Measurements from ENCODE around the gene AWAT2.

The AWAT2 gene, protein sequence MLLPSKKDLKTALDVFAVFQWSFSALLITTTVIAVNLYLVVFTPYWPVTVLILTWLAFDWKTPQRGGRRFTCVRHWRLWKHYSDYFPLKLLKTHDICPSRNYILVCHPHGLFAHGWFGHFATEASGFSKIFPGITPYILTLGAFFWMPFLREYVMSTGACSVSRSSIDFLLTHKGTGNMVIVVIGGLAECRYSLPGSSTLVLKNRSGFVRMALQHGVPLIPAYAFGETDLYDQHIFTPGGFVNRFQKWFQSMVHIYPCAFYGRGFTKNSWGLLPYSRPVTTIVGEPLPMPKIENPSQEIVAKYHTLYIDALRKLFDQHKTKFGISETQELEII

GRCh38 chrX:70049925-70050324 lies at the start of gene AWAT2:
Gene AWAT2, minus strand, starts transcription at chrX:70049938. Its CDS starts 6 bp downstream, at chrX:70049932.
- DNase-seq = no peak

- no peak for DNase-seq
Measured at GRCh38 chrX:70096052-70096451, 46.3 kb upstream of the AWAT2 start.

DNA sequence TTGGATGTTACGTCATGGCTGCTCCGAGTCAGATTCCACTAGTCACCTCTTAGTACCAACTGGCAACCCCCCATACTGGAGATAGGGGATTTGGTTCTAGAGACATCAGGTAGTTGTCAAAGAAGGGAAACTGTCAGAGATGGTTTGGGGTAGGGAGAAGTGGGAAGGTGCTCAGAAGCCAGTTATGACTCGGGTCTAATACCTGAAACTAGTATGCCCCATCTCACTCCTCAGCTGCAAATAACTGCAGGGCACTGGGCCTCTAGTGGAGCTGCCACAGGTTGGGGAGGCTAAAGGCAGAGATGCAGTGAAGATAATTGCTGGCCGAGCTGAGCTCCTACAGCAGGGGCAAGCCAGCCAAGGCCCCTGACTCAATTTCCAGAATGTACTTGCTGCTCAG lies 42.5 kb upstream of the AWAT2 start:
- DNase-seq = no peak

- no peak for DNase-seq
Measured at GRCh38 chrX:70089604-70090297, 40.0 kb upstream of the AWAT2 start.

GRCh38 chrX:70088751-70089150 lies 39.0 kb upstream of the AWAT2 start:
- no peak for DNase-seq

DNA sequence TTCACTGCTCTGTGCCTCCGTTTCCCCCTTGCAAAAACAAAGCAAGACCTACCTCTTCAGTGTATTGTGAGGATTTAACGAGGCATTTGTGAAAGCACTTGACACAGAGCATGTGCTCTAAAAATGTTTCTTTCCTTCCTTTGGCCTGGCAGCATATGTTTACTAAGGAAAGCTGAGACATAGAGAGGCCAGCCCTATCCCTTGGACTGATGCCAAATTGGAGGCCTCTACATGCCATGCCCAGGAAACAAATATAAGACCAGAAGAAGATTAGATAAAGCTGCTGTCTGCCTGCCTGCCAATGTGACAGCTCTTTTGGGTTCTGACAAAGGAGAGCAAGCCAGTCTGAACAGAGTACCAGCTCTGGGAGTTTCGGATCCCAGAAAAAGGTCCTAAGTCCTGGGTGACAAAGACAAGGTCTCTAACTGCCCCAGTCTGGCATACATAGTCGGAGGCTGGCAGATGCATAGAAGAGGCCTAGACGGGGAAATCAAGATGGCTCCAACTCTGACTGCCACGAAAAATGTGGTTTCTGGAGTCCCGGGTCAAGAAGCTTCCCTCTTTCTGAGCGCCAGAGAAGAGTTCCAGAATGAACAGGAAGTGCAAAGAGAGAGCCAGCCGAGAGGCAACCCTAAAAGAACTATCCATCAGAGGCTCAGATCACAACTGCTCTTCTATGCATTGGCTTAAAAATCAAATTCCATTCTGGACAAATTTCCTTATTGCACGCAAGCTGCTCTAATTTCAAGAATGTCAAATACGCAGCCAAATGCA lies 38.3 kb upstream of the AWAT2 start:
- DNase-seq = no peak

DNA sequence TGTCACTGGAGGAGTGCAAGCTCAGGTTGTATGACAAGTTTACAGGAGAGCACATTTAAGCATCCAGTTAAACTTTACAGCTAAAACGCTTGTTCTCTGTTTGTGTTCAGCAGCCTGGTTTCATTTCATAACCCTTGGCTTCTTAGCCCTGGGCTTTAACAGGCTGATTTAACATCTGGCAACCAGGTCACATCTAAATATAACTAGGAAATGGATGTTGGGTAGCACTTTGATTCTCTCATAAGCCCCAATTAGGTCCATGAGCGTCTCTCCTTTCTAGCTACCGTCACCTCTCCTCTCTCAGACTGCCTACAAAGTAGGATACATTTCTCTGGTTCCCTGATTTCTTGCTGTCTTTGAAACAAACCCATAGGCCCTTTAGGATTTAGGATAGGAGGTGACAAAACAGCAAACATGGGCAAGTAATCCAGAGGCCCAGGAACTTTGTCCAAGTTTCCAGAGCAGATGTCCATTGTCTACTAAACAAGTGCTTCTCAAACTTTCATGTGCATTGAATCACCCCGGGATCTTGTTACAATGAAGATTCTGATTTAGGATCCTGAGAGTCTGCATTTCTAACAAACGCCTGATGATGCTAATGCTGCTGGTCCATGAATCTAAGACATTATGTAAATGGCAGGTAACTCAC lies 35.0 kb upstream of the AWAT2 start:
- DNase-seq = no peak

DNA sequence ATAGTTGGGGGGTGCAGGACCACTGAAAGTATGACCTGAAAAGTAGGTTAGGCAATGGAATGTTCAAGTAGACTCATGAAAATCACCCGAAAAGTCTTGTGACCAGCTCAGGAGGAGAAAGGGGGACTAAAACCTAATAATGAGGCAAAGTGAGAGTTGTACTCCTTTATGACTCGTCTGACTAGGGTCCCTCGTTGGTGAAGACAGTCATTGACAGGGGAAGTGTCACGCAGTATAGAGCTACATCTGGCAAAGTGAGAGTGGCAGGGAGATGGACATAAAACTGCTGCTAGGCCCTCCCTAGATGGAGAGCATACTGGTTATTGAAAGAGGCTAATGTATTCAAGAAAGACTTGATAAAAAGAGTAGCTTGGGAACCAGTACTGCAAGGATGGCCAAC lies 33.0 kb upstream of the AWAT2 start:
- no peak for DNase-seq

DNA sequence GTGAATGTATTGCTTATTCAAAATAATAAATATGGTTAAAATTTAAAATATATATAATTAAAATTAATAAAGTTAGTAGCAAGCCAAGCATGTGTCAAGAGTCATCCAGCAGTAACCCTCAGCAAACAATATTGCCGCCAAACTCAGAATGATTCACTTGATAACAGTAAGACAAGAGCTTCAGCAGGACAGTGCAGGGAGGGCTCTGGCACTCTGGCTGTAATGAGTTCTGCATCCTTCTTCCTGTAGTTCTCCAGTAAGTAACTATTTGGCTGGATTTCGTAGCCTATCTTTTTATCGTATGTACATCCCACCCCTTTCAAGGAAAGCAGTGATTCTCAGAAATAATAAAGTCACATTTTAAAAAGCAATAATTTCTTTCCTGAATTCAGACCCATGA lies 30.1 kb upstream of the AWAT2 start:
- DNase-seq = no peak

DNA sequence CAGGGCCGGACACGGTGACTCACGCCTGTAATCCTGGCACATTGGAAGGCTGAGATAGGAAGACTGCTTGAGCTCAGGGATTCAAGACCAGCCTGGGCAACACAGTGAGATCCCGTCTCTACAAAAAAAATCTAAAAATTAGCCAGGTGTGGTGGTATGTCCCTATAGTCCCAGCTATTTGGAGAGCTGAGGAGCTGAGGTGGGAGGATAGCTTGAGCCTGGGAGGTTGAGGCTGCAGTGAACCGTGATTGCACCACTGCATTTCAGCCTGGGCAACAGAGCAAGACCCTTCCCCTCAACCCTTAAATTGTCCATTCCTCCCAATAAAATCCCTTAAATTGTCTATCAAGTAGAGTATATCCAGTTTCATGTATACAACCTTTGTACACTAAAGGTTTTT lies 29.6 kb upstream of the AWAT2 start:
- DNase-seq = no peak

DNA sequence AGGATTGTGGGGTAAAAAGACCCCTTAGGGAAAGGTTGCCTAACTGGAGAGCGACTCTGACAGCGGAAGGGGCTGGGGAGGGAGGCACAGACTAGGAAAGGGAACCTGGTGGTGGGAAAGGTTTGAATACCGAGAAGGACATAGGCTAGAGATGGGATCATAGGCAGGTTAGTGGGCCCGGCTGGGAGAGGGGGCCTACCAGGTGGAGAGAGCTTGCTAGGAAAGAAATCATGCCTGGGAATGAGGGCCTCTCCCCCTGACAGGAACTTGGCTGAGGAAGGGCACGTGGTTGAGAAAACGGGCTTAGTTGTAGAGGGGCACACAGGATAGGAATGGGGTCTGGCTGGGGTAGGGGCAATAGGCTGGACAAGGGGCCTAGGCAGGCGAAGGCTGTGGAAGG lies 16.9 kb upstream of the AWAT2 start:
- no peak for DNase-seq

DNA sequence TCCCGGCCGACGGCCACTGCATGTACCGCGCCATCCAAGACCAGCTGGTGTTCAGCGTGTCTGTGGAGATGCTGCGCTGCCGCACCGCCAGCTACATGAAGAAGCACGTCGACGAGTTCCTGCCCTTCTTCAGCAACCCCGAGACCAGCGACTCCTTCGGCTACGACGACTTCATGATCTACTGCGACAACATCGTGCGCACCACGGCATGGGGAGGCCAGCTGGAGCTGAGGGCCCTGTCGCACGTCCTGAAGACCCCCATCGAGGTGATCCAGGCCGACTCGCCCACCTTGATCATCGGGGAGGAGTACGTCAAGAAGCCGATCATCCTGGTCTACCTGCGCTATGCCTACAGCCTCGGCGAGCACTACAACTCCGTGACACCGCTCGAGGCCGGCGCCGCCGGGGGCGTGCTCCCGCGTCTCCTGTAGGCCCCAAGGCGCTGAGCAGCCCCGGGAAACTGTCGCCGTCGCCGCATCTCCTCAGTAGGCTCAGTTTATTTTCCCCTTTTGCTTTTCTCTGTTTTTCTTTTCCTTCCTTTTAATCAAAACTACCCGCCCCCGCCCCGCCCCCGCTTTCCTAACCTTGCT lies 13.3 kb upstream of the AWAT2 start:
- no peak for DNase-seq

- no peak for DNase-seq
Measured at GRCh38 chrX:70062076-70062475, 12.3 kb upstream of the AWAT2 start, which contains the start of gene OTUD6A. Gene OTUD6A, plus strand, starts transcription at chrX:70062457. Its CDS starts 68 bp downstream, at chrX:70062525.

DNA sequence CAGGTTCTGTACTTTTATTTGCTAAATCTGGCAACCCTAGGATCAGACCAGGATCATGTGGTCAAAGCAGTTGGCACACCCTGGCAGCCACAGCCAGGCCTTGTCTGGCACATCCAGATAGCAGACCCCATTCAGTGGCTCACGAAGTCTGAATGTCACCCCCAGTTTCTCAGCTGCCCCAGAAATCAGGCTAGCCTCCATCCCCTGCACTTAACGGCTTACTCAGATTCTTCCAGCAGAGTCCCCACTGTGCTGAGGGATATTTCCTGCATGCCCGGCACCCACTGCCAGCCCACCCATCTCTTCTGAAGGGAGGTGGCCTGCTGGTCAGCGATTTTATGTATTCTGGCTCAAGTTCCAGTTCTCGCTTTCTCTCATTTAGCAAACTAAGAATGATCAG lies 4.7 kb upstream of the AWAT2 start:
- DNase-seq = no peak

DNA sequence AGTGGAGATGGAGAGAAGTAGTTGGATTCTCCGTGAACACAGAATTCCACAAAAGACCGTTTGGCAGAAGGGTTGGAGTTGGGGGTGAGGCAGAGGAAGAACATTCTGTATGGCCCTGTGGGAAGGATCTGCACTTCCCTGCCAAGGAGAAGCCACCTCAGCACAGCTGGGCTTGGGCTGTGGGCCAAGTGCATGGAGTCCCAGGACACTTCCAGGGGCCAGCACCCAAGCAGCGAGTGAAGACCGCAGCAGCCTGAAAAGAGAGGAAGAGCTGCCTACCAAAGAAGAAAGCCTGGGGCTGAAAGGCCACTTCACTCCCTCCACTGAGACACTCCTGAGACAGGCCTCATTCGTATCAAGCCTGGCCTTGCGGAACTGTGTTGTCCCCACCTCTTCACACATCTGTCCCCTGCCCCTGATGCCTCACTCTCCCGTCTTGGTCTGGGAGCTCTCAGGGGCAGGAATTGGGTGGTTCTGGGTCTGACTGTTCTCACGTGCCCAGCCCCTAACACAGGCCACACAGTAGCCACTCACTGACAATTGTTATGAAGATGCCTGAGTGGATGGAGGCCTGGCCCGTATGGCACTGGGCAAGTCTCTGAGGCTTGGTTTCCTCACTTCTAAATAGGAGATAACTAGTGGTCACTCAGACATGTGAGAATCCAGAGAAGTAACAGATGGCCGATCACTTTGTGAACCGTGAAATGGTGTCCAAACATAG lies 3.3 kb upstream of the AWAT2 start:
- no peak for DNase-seq

- no peak for DNase-seq
Measured at GRCh38 chrX:70049406-70049805, 332 bp downstream of the AWAT2 start.

- DNase-seq = no peak
Measured at GRCh38 chrX:70046978-70047377, 2.8 kb downstream of the AWAT2 start.

DNA sequence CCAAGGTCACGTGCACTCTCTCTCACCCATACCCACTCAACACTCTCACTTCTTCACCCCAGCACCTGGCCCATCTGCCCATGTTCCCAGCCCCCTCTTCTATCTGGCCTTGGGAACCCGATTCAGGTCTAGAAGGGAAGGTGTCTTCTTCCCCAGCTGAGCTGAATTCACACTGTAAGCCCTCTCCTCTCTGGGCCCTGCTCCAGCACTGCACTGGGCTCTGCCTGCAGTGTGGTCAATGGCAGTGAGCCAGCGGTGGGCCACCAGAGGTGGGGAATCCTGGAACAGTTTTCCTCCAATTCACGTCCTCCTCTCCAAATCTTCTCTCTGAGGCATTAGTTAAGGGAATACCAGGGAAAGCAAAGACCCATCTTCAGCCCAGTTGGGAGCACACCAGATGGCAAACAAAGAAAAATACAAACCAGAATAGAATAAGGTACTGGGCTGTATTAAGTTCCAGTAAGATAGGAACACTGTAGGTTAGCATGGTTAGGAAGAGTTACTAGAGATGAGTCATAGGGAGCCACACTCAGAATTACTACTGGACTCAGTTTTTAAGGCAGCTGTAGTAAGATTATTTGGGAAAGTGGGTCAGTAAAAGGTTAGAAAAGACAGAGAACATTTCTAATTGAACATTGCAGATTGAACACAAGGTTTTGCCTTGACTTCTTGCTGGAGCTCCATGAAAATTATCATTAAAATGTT lies 5.0 kb downstream of the AWAT2 start:
- no peak for DNase-seq

GRCh38 chrX:70043685-70044084 lies 6.1 kb downstream of the AWAT2 start:
- no peak for DNase-seq

GRCh38 chrX:70042399-70043371 lies 7.1 kb downstream of the AWAT2 start:
- DNase-seq = no peak

Measured in RPMI8226 (cell line).